Activated CD4-positive, CD25-positive, alpha-beta regulatory T cell treated with anti-CD3 and anti-CD28 coated beads, Interleukin-2, amount 50 U/mL, for 16 hours (primary cell): ENCODE measurements around the gene TMEM30A.
A peak's percentile ranks its signal among the peaks of the same experiment; 100 is the strongest.

Experiments
- DNase-seq: peaks from one replicate; pipeline ENCODE4 v3.0.0-alpha.2; 2020; ENCODE audit warnings: low read depth, low spot score

TMEM30A gene

GRCh38 chr6:75263401-75263750 is 21.2 kb downstream of the TMEM30A start:
- DNase-seq: no peak

DNA sequence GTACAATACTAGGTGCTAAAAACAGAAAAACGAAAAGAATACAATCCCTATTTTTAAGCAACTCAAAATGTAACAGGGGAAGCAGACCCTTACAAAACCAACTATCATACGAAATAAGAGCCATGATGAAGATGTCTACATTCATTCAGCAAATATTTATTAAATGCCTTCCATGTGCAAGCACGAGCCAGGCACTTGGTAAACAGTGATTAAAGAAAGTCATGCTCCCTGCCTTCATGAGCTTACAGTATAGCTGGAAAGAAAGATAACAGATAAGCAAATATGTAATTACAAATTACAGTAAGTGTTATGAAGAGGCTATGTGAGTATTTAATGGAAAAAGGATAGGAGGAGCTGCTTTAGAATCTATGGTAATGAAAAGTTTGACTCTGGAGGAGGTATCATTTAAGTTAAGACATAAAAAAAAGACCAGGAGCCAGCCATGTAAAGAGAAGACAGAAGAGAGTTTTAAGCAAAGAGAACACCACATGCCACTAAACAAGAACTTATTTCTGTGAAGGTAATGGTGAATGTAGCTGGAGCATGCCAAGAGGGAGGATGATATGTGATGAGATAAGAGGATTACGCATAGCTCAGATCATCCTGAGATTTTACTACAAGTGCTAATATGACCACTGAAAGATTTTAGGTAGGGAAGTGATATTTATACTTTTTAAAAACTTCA is 21.7 kb downstream of the TMEM30A start:
- no peak for DNase-seq

- no peak for DNase-seq
These were observed 23.3 kb downstream of the TMEM30A start for GRCh38 chr6:75261299-75261698.

- no peak for DNase-seq
These were observed 27.1 kb downstream of the TMEM30A start for GRCh38 chr6:75257343-75258087.

- no peak for DNase-seq
These were observed 34.0 kb downstream of the TMEM30A start for GRCh38 chr6:75250552-75250951.

DNA sequence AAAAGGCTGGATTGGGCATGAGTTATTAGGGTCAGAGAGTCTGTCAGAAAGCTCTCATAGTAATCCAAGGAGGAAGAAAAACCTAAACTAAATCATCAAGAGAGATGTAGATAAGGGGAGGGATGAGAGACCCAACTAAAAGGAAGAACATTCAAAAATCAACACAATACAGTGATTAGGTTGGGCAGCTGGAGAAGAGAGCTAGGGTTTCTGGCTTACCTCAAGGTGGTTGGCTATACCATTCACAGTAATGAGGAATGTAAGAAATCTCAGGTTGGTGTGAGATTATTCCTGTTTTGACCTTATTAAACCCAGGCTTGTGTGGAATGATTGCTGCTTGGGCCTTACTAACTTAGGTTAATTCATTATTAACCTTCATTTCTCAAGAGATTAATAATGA is 34.8 kb downstream of the TMEM30A start:
- DNase-seq: no peak

- DNase-seq: no peak
These were observed 38.2 kb downstream of the TMEM30A start for GRCh38 chr6:75246386-75246785.

GRCh38 chr6:75244063-75244584 is 40.5 kb downstream of the TMEM30A start:
- DNase-seq: no peak

- DNase-seq: peak; percentile 82
These were observed 41.1 kb downstream of the TMEM30A start, which contains the start of gene COX7A2 for GRCh38 chr6:75243333-75244062. TSS of gene COX7A2 (minus strand) at chr6:75243801. CDS start at chr6:75243734, 67 bp downstream.

- no peak for DNase-seq
These were observed 48.0 kb downstream of the TMEM30A start for GRCh38 chr6:75236630-75237029.

DNA sequence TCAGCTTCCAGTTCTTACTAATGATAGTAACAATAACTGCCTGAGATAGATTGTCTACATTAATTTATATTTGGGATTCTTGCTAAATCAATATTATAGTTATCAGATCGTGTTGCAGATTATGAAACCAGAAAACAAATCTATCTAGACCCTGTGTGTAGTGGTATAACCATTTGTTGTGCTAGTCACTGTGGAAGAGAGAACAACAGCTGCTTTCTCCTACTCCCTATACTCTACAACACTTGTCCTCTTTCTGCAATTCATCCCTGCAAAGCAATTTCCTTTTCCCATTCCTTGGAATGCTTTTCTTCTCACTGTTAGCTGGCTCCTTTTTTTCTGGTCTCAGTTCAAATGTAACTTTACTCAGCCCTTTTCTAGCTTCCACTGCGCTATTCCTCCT is 49.3 kb downstream of the TMEM30A start:
- DNase-seq: no peak

- no peak for DNase-seq
These were observed 50.3 kb downstream of the TMEM30A start for GRCh38 chr6:75234126-75234865.

- DNase-seq: no peak
These were observed 51.4 kb downstream of the TMEM30A start for GRCh38 chr6:75233092-75233615.

DNA sequence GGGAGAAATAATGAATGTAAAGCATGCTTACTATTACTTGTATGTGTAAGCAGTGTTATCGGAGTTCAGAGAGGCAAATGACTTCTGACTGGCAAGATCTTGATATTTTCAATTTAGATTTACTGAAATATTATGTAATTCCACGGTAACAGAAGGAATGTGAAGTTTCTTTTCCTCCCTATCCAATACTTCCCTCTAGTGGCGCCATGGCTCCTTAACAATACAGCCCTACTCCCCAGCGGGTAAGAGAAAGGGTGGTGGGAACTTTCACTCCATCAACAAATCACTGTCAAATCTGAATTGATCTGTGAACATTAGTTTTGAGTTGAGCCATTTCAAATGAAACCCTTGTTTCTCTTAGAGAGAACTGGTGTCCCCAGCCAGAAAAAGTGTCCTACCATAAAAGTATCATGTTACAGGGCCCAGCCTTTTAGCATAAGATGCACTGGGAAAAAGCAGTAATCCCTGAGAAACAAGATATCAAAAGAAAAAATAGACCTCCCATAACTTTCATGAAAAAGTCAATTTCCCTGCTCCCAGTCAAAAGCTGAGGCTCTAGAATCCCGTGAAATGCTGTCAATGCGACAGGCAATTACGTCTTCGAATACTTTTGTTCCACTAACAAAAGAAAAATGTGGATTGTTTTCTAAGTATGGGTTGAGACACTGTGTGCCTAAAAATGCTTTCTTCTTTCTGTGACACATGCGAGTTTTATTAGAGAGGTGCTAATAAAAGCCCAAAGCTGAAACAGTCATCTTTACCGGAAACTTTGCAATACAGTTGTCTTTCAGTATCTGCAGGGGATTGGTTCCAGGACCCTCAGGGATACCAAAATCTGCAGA is 53.9 kb downstream of the TMEM30A start:
- no peak for DNase-seq

DNA sequence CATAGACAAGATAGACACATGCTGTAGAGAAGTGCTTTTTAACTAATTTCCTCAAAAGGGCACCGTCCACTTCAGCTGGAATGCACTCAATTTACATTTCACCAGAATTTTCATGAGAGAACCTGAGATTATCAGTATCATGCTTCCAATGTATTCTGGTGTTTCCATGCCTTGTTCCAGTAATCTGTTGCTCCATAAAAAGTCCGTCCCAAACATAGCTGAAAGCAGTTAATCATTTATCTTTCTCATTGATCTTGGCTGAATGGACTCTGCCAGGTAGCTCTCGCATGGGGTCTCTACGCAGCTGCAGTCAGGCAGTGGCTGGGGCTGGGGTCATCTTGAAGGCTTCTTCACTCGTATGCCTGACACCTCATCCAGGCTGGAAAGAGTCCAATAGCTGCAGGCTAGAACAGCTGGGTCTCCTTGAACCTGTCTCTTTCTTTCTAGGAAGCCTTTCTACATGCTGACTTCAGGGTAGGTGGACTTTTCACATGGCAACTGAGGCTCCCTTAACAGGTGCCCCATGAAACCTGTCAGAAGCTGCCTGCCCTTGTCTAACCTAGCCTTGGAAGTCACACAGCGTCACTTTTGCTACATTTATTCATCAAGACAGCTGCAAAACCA is 60.2 kb downstream of the TMEM30A start:
- DNase-seq: no peak

DNA sequence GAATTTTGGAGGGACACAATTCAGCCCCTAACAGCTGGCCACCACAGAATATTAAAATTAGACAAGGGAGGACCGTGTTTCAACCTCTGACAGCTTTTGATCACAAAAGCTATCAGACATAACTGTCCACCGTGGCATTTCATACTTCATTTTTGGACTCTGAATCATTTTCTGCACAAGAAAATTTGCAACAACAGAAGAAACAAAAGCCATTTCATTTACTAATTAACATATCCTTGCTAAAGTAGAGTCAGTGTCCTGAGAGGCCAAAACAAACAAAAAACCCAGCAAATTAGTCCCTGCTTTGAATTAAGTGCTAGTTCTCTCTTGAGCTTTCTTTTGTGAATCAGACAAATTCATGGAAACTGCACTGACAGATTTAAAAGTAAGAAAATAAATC is 61.2 kb downstream of the TMEM30A start:
- no peak for DNase-seq

DNA sequence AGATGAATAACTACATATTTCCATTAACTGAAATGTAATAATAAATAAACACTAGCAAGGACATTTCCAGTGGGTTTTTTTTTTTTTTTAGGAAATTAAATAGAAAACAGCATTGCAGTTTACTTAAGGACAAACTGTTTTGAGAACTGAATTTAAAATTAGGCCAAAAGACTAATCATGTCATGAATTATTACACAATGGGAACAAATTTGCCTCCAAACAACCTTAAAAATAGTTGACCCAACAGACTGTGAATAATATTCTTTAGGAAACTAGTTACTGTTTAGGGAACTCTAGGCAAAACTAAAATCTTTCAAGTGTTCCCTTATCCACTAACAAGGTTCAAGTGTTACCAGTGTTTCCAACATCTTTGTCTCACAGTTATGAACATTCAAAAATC is 62.3 kb downstream of the TMEM30A start:
- DNase-seq: no peak

DNA sequence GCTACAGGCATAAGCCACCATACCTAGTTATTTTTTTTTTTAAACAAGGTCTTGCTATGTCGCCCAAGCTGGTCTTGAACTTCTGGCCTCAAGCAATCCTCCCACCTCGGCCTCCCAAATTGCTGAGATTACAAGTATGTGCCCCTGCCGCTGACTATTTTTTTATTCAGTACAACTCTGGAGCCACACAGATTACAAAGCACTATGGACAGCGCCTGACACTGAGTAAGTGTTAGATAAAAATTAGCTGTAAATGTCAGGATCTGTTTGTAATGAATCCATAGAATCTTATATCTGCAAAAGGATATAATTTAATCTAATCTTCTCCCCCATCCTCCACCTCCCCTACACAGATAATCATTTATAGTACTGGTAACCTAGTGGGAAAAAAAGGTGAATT is 63.5 kb downstream of the TMEM30A start:
- no peak for DNase-seq

GRCh38 chr6:75220357-75220756 is 64.2 kb downstream of the TMEM30A start:
- DNase-seq: no peak

DNA sequence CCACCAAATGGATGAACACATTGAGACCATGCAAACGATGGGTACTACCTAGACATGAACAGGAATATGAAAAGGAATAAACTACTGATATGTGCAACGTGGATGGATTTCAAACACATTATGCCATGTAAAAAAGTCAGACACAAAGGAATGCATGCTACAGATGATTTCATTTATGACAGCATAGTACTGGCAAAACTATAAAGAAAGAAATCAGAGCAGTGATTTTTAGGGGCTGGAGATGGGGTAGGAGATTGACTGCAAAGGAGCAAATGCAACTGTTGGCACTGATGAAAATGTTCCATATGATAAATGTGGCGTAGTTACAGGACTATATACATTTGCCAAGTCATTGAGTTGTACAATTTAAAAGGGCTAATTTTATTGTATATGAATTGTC is 65.3 kb downstream of the TMEM30A start:
- DNase-seq: no peak
